Measurements from ENCODE around the gene IGHMBP2. TPM values are rescaled to one million over a fixed set of nuclear protein-coding genes. Genes with fewer than 3 reads are reported as not detected.

Gene IGHMBP2
- total and polyA plus RNA-seq, 2 experiments from 2014 or later, result 12.4 to 13.5 TPM

DNA sequence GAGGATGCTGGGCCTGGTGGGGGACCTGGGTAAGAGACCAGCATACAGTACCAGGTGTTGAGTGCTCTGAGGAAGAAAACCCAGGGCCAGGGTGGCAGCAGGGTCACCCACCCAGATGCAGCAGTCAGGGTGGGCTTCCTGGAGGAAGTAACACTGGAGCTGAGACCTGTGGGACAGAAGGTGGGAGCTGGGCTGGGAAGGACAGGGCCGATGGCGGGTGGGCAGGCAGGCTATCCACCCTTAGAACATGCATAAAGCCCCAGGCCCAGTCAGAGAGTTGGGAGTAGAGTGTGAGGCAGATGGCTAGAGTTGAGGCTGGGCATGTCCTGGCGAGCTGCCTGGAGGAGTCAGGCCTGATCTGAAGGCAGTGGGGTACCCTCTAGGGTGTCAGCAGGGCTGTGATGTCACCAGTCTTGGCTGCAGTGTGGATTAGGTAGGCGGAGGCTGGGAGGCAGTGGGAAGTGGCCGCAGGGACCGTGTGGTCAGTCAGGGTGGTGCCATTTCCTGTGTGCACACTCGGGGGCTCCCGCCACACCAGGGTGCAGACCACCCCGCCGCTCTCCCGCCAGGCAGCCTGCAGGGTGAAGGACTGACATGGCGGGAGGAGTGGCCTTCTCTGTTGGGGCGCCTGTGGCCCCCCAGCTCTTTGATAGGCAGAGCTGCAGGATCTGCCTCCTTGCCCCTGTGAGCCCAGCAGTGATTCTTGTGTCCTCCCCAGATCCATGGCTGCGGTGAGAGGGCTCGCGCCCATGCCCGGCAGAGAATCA lies 35.3 kb downstream of the IGHMBP2 start:
- H3K9me2 ChIP-seq (replicated peaks; ENCODE audit: insufficient read depth), result no peaks in the 10 kb centered on the region
- WGBS (ENCODE audit: low lambda C conversion rate, missing lambda C conversion rate), result 87% methylated on average over 17 of the region's 17 CpGs
- no peak overlapping the region for H3K4me3 ChIP-seq
- H3K27me3 ChIP-seq, result no peaks in the 10 kb centered on the region
- no peaks in the 10 kb centered on the region for H3K9me3 ChIP-seq (ENCODE audit: low read depth)
- TF ChIP-seq CTCF (IDR thresholded peaks at IDR 0.05; ENCODE audit: poor library complexity) (no peak), EZH2phosphoT487 (IDR thresholded peaks at IDR 0.05; ENCODE audit: low read depth, severe bottlenecking, unreplicated experiment) (no peak), EZH2 (IDR thresholded peaks at IDR 0.05; ENCODE audit: borderline replicate concordance) (no peak)
- DNase-seq (ENCODE audit: low spot score), result no peak
- H3K36me3 ChIP-seq (replicated peaks; ENCODE audit: insufficient read depth, low read depth), result no peaks in the 10 kb centered on the region
- H3K27ac ChIP-seq, result no peak overlapping the region
- no peaks in the 10 kb centered on the region for H3K79me2 ChIP-seq
- H3K4me2 ChIP-seq, result no peak overlapping the region
- H3K4me1 ChIP-seq (ENCODE audit: insufficient read depth), result peaks cover 9% of the 10 kb centered on the region
- no peaks in the 10 kb centered on the region for H4K20me1 ChIP-seq (ENCODE audit: insufficient read depth, poor library complexity, severe bottlenecking)
- no peak overlapping the region for H2AFZ ChIP-seq

DNA sequence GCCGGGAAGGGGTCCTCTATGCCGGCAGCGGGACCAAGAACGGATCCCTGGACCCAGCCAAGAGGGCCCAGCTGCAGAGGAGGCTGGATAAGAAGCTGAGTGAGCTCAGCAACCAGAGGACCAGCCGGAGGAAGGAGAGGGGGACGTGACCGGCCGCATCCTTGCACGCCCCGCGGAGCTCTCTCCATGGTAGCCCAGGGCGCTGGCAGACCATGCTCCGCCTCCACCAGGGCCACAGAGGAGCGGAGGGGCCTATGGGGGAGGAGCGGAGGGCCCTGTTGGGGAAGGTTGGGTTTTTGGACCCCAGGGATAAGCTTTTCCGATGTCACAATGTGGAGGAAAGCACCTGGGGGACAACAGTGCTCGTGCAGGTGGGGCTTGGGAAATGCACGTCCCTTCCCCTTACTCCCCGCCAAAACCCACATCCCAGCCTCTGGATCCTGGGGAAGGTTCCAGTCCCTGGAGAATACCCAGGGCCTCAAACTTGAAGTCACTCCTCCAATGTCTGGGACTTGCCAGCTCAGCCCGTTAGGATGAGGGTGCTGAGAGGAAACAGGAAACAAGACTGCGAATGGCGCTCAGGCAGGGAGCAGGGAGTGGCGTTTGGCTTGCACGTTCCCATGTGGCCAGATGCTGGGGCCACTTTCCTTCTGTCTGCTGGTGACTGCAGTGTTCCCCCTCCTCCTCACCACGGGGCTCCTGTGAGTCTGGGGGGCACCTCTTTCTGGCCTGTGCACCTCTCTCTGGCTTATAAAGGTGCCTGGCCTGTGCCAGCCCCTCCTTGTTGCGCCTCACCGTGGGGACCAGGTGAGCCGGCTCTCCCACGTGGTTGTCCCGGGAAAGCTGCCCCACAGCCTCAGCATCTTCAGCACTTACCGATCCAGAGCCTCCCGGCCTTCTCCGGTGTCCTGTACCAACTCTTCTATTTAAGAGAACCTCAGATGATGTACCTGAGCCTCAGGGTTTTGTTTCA lies 36.2 kb downstream of the IGHMBP2 start:
- Histone ChIP-seq H3K4me3 (no peak overlapping the region), H3K4me2 (no peak overlapping the region), H3K9me3 (ENCODE audit: low read depth) (no peaks in the 10 kb centered on the region), H3K4me1 (ENCODE audit: insufficient read depth) (peaks cover 9% of the 10 kb centered on the region), H3K27ac (no peak overlapping the region), H2AFZ (no peak overlapping the region), H3K9me2 (replicated peaks; ENCODE audit: insufficient read depth) (no peaks in the 10 kb centered on the region), H4K20me1 (ENCODE audit: insufficient read depth, poor library complexity, severe bottlenecking) (no peaks in the 10 kb centered on the region), H3K27me3 (no peaks in the 10 kb centered on the region), H3K36me3 (replicated peaks; ENCODE audit: insufficient read depth, low read depth) (no peaks in the 10 kb centered on the region), H3K79me2 (no peaks in the 10 kb centered on the region)
- 95% methylated on average over 29 of the region's 33 CpGs for WGBS (ENCODE audit: low lambda C conversion rate, missing lambda C conversion rate)
- TF ChIP-seq CTCF (IDR thresholded peaks at IDR 0.05; ENCODE audit: poor library complexity), result no peak
- no peak for TF ChIP-seq EZH2 (IDR thresholded peaks at IDR 0.05; ENCODE audit: borderline replicate concordance)
- no peak for TF ChIP-seq EZH2phosphoT487 (IDR thresholded peaks at IDR 0.05; ENCODE audit: low read depth, severe bottlenecking, unreplicated experiment)
- no peak for DNase-seq (ENCODE audit: low spot score)

GRCh38 chr11:68940651-68941323 lies 37.1 kb downstream of the IGHMBP2 start:
- Histone ChIP-seq H3K36me3 (replicated peaks; ENCODE audit: insufficient read depth, low read depth) (no peaks in the 10 kb centered on the region), H3K4me3 (no peak overlapping the region), H3K27ac (no peak overlapping the region)

More at GRCh38 chr11:68940651-68941323, 37.1 kb downstream of the IGHMBP2 start:
- H3K4me2 ChIP-seq, result no peak overlapping the region
- H3K27me3 ChIP-seq, result no peaks in the 10 kb centered on the region
- H4K20me1 ChIP-seq (ENCODE audit: insufficient read depth, poor library complexity, severe bottlenecking), result no peaks in the 10 kb centered on the region
- peaks cover 9% of the 10 kb centered on the region for H3K4me1 ChIP-seq (ENCODE audit: insufficient read depth)
- TF ChIP-seq EZH2phosphoT487 (IDR thresholded peaks at IDR 0.05; ENCODE audit: low read depth, severe bottlenecking, unreplicated experiment) (no peak), CTCF (IDR thresholded peaks at IDR 0.05; ENCODE audit: poor library complexity) (no peak), EZH2 (IDR thresholded peaks at IDR 0.05; ENCODE audit: borderline replicate concordance) (no peak)
- no peak for DNase-seq (ENCODE audit: low spot score)
- no peaks in the 10 kb centered on the region for H3K9me3 ChIP-seq (ENCODE audit: low read depth)
- H3K9me2 ChIP-seq (replicated peaks; ENCODE audit: insufficient read depth), result no peaks in the 10 kb centered on the region
- 92% methylated on average over 18 of the region's 20 CpGs for WGBS (ENCODE audit: low lambda C conversion rate, missing lambda C conversion rate)
- no peaks in the 10 kb centered on the region for H3K79me2 ChIP-seq
- H2AFZ ChIP-seq, result no peak overlapping the region
